ENCODE data around the gene KIF16B.

DNA sequence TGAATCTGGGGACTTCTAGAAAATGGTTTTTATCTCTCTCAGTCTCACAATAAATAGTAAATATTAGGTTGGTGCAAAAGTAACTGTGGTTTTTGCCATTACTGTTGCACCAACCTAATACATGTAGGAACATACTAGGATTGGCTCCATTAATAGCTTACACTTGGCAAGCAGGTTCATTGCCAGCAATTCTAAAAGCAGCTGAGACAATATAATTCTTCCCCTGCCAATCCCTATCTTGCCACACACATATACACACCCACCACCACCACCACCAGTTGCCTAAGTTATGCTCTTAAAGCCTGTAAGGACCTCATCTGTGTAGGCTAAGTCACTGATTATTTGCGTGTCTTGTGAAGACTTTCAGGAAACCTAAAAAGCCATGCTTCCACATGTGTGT lies 145.1 kb downstream of the KIF16B start:
- TF ChIP-seq RARB (CRISPR knock-in tag; IDR thresholded peaks at IDR 0.05) (no peak), ZNF8 (CRISPR knock-in tag; IDR thresholded peaks at IDR 0.05) (no peak), CREB5 (CRISPR knock-in tag; IDR thresholded peaks at IDR 0.05; ENCODE audit: low read depth) (no peak), TCF4 (CRISPR knock-in tag; IDR thresholded peaks at IDR 0.05; ENCODE audit: borderline replicate concordance) (no peak), ISL1 (CRISPR knock-in tag; IDR thresholded peaks at IDR 0.05) (no peak), ZFP3 (CRISPR knock-in tag; IDR thresholded peaks at IDR 0.05) (no peak), ESRRG (CRISPR knock-in tag; IDR thresholded peaks at IDR 0.05) (no peak), ZFP30 (CRISPR knock-in tag; IDR thresholded peaks at IDR 0.05) (no peak), POU6F1 (CRISPR knock-in tag; IDR thresholded peaks at IDR 0.05; ENCODE audit: borderline replicate concordance, low read depth) (no peak), CSDC2 (CRISPR knock-in tag; IDR thresholded peaks at IDR 0.05) (no peak), ARNTL (CRISPR knock-in tag; IDR thresholded peaks at IDR 0.05; ENCODE audit: borderline replicate concordance, low read depth) (no peak), SNAI2 (CRISPR knock-in tag; IDR thresholded peaks at IDR 0.05) (no peak)
- TF ChIP-seq, protein P1, sequence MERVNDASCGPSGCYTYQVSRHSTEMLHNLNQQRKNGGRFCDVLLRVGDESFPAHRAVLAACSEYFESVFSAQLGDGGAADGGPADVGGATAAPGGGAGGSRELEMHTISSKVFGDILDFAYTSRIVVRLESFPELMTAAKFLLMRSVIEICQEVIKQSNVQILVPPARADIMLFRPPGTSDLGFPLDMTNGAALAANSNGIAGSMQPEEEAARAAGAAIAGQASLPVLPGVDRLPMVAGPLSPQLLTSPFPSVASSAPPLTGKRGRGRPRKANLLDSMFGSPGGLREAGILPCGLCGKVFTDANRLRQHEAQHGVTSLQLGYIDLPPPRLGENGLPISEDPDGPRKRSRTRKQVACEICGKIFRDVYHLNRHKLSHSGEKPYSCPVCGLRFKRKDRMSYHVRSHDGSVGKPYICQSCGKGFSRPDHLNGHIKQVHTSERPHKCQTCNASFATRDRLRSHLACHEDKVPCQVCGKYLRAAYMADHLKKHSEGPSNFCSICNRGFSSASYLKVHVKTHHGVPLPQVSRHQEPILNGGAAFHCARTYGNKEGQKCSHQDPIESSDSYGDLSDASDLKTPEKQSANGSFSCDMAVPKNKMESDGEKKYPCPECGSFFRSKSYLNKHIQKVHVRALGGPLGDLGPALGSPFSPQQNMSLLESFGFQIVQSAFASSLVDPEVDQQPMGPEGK (CRISPR knock-in tag; IDR thresholded peaks at IDR 0.05; ENCODE audit: borderline replicate concordance) = no peak
- TF ChIP-seq, protein P2, sequence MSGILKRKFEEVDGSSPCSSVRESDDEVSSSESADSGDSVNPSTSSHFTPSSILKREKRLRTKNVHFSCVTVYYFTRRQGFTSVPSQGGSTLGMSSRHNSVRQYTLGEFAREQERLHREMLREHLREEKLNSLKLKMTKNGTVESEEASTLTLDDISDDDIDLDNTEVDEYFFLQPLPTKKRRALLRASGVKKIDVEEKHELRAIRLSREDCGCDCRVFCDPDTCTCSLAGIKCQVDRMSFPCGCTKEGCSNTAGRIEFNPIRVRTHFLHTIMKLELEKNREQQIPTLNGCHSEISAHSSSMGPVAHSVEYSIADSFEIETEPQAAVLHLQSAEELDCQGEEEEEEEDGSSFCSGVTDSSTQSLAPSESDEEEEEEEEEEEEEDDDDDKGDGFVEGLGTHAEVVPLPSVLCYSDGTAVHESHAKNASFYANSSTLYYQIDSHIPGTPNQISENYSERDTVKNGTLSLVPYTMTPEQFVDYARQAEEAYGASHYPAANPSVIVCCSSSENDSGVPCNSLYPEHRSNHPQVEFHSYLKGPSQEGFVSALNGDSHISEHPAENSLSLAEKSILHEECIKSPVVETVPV (CRISPR knock-in tag; IDR thresholded peaks at IDR 0.05) = no peak

Data from SK-N-SH treated with all-trans-retinoic acid at 6 μM for 48 hours (cell line).